ENCODE measurements around the gene DOLPP1. TPM values are rescaled to one million over a fixed set of nuclear protein-coding genes. Genes with fewer than 3 reads are reported as not detected.
"Not testable (repeated sequence)": the region's sequence is repeated elsewhere in the genome, so short reads cannot be mapped to it uniquely, and the experiment has no call there.

The DOLPP1 gene
- total RNA-seq, 4 donors from 2014 or later = 9.7 to 23.0 (median 19.3) TPM

DNA sequence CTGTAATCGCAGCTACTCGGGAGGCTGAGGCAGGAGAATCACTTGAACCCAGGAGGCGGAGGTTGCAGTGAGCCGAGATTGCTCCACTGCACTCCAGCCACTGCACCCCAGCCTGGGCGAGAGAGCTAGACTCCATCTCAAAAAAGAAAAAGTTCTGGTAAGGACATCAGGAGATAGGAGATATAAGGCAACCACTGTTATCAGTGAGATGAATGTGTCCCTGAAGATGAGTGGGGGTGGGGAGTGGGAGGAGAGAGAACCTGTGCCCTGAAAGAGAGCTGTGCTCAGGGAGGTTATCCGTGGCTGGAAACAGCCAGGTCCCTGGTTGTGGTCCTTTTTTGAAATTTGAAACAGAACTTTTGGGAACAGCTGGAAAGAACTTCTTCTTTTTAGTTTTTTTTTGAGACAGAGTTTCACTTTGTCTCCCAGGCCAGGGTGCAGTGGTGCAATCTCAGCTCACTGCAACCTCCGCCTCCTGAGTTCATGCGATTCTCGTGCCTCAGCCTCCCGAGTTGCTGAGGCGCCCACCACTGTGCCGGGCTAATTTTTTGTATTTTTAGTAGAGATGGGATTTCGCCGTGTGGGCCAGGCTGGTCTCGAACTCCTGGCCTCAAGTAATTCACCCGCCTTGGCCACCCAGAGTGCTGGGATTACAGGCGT, 32.9 kb downstream of the DOLPP1 start:
- intact Hi-C loops (cut with DNase I) = no loop called here
- peak overlapping the region in 1 of 4 donors; percentile 57 for H3K27ac ChIP-seq

DNA sequence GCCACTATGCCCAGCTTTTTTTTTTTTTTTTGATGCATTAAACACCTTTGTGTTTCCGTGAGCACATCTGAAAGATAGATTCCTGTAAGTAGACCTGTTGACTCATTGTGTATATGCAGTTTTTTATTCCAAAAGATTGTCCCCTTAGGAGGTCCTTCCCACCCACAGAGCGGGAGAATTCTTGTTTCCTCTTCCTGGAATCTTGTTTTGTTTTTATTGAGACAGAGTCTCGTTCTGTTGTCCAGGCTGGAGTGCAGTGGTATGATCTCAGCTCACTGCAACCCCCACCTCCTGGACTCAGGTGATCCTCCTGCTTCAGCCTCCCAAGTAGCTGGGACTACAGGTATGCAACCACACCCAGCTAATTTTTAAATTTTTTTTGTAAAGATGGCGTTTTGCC, 37.9 kb downstream of the DOLPP1 start:
- H3K9me3 ChIP-seq = no peaks in the 10 kb centered on the region
- H3K27me3 ChIP-seq = no peaks in the 10 kb centered on the region
- intact Hi-C loops (cut with DNase I) = no loop called here
- H3K36me3 ChIP-seq = peaks cover 8 to 43% (median 8%) of the 10 kb centered on the region in 3 donors
- TF ChIP-seq POLR2A (IDR thresholded peaks at IDR 0.05) = no peak
- TF ChIP-seq, protein P1, sequence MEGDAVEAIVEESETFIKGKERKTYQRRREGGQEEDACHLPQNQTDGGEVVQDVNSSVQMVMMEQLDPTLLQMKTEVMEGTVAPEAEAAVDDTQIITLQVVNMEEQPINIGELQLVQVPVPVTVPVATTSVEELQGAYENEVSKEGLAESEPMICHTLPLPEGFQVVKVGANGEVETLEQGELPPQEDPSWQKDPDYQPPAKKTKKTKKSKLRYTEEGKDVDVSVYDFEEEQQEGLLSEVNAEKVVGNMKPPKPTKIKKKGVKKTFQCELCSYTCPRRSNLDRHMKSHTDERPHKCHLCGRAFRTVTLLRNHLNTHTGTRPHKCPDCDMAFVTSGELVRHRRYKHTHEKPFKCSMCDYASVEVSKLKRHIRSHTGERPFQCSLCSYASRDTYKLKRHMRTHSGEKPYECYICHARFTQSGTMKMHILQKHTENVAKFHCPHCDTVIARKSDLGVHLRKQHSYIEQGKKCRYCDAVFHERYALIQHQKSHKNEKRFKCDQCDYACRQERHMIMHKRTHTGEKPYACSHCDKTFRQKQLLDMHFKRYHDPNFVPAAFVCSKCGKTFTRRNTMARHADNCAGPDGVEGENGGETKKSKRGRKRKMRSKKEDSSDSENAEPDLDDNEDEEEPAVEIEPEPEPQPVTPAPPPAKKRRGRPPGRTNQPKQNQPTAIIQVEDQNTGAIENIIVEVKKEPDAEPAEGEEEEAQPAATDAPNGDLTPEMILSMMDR (IDR thresholded peaks at IDR 0.05) = no peak
- H3K27ac ChIP-seq = no peak overlapping the region
- H3K4me3 ChIP-seq = no peak overlapping the region
- WGBS, 2 donors = 36 to 50% methylated on average over 4 of the region's 4 CpGs
- DNase-seq = no peak
- peaks cover 0 to 32% (median 14%) of the 10 kb centered on the region in 3 donors for H3K4me1 ChIP-seq

More for the DNA sequence above, 32.9 kb downstream of the DOLPP1 start:
- no peak for DNase-seq
- no peaks in the 10 kb centered on the region for H3K9me3 ChIP-seq
- H3K4me1 ChIP-seq = peaks cover 24 to 62% (median 41%) of the 10 kb centered on the region in 3 donors
- no peaks in the 10 kb centered on the region for H3K36me3 ChIP-seq
- TF ChIP-seq POLR2A (IDR thresholded peaks at IDR 0.05) = no peak
- TF ChIP-seq, protein P1 (IDR thresholded peaks at IDR 0.05) = no peak
- no peaks in the 10 kb centered on the region for H3K27me3 ChIP-seq
- H3K4me3 ChIP-seq = no peak overlapping the region
- WGBS, 2 donors = 85 to 89% methylated on average over 14 to 17 of the region's 17 CpGs

DNA sequence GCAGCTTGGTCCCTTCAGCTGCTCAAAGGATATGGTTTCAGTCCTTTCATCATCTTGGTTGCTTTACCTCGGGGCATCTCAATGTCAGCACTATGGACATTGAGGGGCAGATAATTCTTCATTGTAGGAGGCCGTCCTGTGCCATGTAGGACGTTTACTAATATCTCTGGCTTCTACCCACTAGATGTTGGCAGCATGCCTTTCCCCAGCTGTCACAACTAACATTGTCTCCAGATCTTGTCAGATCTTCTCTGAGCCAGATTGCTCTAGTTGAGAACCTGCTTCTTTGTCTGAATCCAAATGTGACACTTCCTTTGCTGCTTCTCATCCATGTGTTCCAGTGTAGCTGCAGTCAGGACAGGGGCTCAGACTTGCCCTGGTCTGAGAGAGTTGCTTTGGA, 40.6 kb downstream of the DOLPP1 start:
- Histone ChIP-seq H3K4me1 (peaks cover 3 to 32% (median 4%) of the 10 kb centered on the region in 3 donors), H3K9me3 (no peaks in the 10 kb centered on the region), H3K36me3 (peaks cover 8 to 70% (median 11%) of the 10 kb centered on the region in 3 donors), H3K27ac (no peak overlapping the region), H3K27me3 (no peaks in the 10 kb centered on the region), H3K4me3 (no peak overlapping the region)
- no peak for TF ChIP-seq POLR2A (IDR thresholded peaks at IDR 0.05)
- TF ChIP-seq, protein P1 (IDR thresholded peaks at IDR 0.05) = no peak
- intact Hi-C loops (cut with DNase I) = no loop called here
- 70 to 73% methylated on average over 2 to 3 of the region's 3 CpGs for WGBS, 2 donors
- no peak for DNase-seq

DNA sequence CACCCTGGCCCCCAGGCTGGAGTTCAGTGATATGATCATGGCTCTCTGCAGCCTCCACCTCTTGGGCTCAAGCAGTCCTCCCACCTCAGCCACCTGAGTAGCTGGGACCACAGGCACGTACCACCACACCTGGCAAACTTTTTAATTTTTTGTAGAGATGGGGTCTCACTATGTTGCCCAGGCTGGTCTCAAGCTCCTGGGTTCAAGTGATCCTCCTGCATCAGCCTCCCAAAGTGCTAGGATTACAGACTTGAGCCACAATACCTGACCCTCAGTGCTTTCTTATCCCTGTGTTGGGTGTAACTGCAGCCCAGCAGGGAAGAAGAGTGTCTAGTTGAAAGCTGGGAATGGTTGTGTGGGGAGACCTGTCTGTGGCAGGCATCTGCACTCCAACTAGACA, 41.2 kb downstream of the DOLPP1 start:
- H3K36me3 ChIP-seq = peaks cover 8 to 76% (median 12%) of the 10 kb centered on the region in 3 donors
- WGBS, 2 donors = no CpG with 5 or more reads among the region's 1 CpG
- H3K4me1 ChIP-seq = peaks cover 4 to 39% (median 6%) of the 10 kb centered on the region in 3 donors
- no peak overlapping the region for H3K4me3 ChIP-seq
- H3K27ac ChIP-seq = no peak overlapping the region
- no peak for TF ChIP-seq POLR2A (IDR thresholded peaks at IDR 0.05)
- TF ChIP-seq, protein P1 (IDR thresholded peaks at IDR 0.05) = no peak
- intact Hi-C loops (cut with DNase I) = no loop called here
- H3K9me3 ChIP-seq = no peaks in the 10 kb centered on the region
- no peaks in the 10 kb centered on the region for H3K27me3 ChIP-seq
- DNase-seq = no peak

DNA sequence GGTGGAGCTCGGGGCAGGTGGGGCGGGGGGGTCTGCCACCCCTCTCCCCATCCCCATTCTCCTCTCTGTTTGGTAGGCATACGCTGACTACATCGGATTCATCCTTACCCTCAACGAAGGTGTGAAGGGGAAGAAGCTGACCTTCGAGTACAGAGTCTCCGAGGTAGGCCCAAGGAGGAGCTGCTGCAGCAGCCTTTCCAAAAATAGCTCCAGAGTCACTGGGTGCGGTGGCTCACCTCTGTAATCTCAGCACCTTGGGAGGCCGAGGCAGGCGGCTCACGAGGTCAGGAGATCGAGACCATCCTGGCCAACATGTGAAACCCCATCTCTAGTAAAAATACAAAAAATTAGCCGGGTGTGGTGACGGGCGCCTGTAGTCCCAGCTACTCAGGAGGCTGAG, 42.1 kb downstream of the DOLPP1 start:
- H3K9me3 ChIP-seq; DNase-seq; intact Hi-C loops (cut with DNase I); H3K4me3 ChIP-seq; H3K27ac ChIP-seq; H3K27me3 ChIP-seq: not testable (repeated sequence)
- Histone ChIP-seq H3K36me3 (peaks cover 8 to 85% (median 19%) of the 10 kb centered on the region in 3 donors), H3K4me1 (peaks cover 4 to 42% (median 6%) of the 10 kb centered on the region in 3 donors)
- WGBS, 2 donors = 94 to 97% methylated on average over 12 to 13 of the region's 15 CpGs

All from esophagus squamous epithelium (tissue), 5 donors.